Neural crest cell (in vitro differentiated cells): Measurements from ENCODE around the gene TIGD1. TPM values are rescaled to one million over a fixed set of nuclear protein-coding genes. Genes with fewer than 3 reads are reported as not detected.
A peak's percentile ranks its signal among the peaks of the same experiment; 100 is the strongest.
"Not testable (repeated sequence)": the region's sequence is repeated elsewhere in the genome, so short reads cannot be mapped to it uniquely, and the experiment has no call there.

Source experiments
- DNase-seq: peaks from one replicate; pipeline ENCODE4 v3.0.0; 2021; ENCODE audit warnings: low read depth, mixed read lengths, low spot score
- H3K27ac Mint-ChIP-seq: one replicate; pipeline ENCODE4 v1.8.0; 2021; ENCODE audit warnings: mild to moderate bottlenecking, mixed read lengths; ENCODE audit not compliant: unreplicated experiment
- H3K27me3 Mint-ChIP-seq: 2 replicates; pipeline ENCODE4 v1.8.0; 2021; ENCODE audit warnings: low read depth, mild to moderate bottlenecking, mixed read lengths
- H3K36me3 Mint-ChIP-seq: 2 replicates; pipeline ENCODE4 v1.8.0; 2021; ENCODE audit warnings: low read depth, mild to moderate bottlenecking, mixed read lengths
- H3K4me1 Mint-ChIP-seq: 2 replicates; pipeline ENCODE4 v1.8.0; 2021; ENCODE audit warnings: mixed read lengths
- H3K4me3 Mint-ChIP-seq: one replicate; pipeline ENCODE4 v1.8.0; 2021; ENCODE audit warnings: mild to moderate bottlenecking, mixed read lengths
- H3K9me3 Mint-ChIP-seq: 2 replicates; pipeline ENCODE4 v1.8.0; 2021; ENCODE audit warnings: mixed read lengths
- total RNA-seq: library from RNA; stranded (reverse); gene quantifications from 2 replicates; pipeline ENCODE4 v1.2.1, GENCODE V29; 2021
- TF ChIP-seq, protein P1 (sequence below): fragments of 200-600 bp; sonication (generic); conservative IDR thresholded peaks from 2 replicates; pipeline ENCODE4 v1.5.0; 2021; ENCODE audit warnings: antibody characterized with exemption, mild to moderate bottlenecking

The TIGD1 gene
- total RNA-seq, 1 donor from 2014 or later: 11.8 TPM

DNA sequence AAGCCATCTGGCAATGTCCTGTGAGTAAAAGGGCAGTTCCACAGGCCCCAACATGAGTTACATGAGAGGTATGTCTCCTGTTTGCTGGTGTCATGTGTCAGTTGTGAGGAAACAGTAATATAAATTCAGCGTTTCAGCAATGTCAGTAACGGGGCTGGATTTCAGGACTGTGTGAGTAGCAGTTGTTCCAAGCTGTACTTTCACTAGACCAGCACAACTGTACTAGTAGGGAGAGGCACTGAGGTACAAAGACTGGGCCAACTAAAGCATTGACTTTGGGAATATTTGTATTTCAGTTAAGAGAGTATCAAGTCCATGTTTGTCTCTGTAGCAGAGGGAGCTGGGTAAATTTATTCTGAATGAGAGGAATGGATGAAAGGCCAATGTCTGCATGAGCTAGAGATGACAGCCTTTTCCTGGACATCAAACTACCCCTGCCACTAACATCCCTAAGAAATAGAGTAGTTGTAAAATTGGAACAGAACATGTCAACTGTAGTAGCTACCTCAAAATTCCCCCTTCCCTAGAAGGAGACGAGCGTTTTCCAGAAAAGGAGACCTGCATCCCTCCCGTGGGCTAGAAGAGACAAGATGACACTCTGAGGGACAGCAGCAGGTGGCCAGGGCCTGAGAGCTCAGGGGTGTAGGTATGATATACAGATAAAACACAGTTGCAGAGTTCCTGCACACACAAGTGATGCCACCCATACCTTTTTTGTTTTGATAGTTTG, 24.5 kb upstream of the TIGD1 start:
- H3K27me3 Mint-ChIP-seq: no peaks in the 10 kb centered on the region
- H3K9me3 Mint-ChIP-seq: no peaks in the 10 kb centered on the region
- H3K4me1 Mint-ChIP-seq: peaks cover 37% of the 10 kb centered on the region
- TF ChIP-seq, protein P1, sequence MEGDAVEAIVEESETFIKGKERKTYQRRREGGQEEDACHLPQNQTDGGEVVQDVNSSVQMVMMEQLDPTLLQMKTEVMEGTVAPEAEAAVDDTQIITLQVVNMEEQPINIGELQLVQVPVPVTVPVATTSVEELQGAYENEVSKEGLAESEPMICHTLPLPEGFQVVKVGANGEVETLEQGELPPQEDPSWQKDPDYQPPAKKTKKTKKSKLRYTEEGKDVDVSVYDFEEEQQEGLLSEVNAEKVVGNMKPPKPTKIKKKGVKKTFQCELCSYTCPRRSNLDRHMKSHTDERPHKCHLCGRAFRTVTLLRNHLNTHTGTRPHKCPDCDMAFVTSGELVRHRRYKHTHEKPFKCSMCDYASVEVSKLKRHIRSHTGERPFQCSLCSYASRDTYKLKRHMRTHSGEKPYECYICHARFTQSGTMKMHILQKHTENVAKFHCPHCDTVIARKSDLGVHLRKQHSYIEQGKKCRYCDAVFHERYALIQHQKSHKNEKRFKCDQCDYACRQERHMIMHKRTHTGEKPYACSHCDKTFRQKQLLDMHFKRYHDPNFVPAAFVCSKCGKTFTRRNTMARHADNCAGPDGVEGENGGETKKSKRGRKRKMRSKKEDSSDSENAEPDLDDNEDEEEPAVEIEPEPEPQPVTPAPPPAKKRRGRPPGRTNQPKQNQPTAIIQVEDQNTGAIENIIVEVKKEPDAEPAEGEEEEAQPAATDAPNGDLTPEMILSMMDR: no peak
- no peak for DNase-seq
- peaks cover 9% of the 10 kb centered on the region for H3K36me3 Mint-ChIP-seq
- no peak overlapping the region for H3K4me3 Mint-ChIP-seq
- peak overlapping the region; percentile 83 for H3K27ac Mint-ChIP-seq

- peaks cover 10% of the 10 kb centered on the region for H3K36me3 Mint-ChIP-seq
- H3K27ac Mint-ChIP-seq: peak overlapping the region; percentile 38
- H3K27me3 Mint-ChIP-seq: no peaks in the 10 kb centered on the region
- DNase-seq: no peak
- peaks cover 37% of the 10 kb centered on the region for H3K4me1 Mint-ChIP-seq
- TF ChIP-seq, protein P1: no peak
- H3K4me3 Mint-ChIP-seq: no peak overlapping the region
- no peaks in the 10 kb centered on the region for H3K9me3 Mint-ChIP-seq
Measured at GRCh38 chr2:232573771-232574435, 23.5 kb upstream of the TIGD1 start.

- no peak for DNase-seq
- TF ChIP-seq, protein P1: no peak
- no peaks in the 10 kb centered on the region for H3K9me3 Mint-ChIP-seq
- H3K4me1 Mint-ChIP-seq: peaks cover 35% of the 10 kb centered on the region
- H3K27ac Mint-ChIP-seq: no peak overlapping the region
- no peaks in the 10 kb centered on the region for H3K27me3 Mint-ChIP-seq
- peaks cover 14% of the 10 kb centered on the region for H3K36me3 Mint-ChIP-seq
- H3K4me3 Mint-ChIP-seq: no peak overlapping the region
Measured at GRCh38 chr2:232573042-232573441, 22.7 kb upstream of the TIGD1 start.

DNA sequence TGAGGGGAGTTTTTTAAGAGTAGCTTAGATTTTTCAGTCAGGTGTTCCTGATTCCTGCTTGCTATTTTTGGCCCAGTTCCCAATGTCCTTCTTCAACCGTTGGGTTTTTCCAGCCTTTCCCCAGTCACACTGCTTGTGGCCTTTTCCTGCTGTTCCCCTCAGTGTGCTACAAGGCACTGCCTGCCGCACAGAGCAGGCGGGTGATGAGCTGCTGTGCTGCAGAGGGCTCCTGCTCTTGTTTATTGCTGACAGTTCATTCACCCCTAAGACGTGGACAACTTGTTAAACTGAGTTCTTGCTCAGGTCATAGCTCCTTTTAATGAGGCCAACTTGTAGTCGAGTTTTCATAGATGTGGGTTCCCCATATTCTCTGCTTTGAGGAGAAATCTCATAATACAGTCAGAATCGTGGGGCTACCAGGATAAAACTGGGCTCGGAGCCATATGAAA, 20.7 kb upstream of the TIGD1 start:
- DNase-seq: no peak
- no peak overlapping the region for H3K4me3 Mint-ChIP-seq
- TF ChIP-seq, protein P1: no peak
- peaks cover 17% of the 10 kb centered on the region for H3K36me3 Mint-ChIP-seq
- H3K27me3 Mint-ChIP-seq: no peaks in the 10 kb centered on the region
- no peaks in the 10 kb centered on the region for H3K9me3 Mint-ChIP-seq
- peak overlapping the region; percentile 45 for H3K27ac Mint-ChIP-seq
- H3K4me1 Mint-ChIP-seq: peaks cover 21% of the 10 kb centered on the region

DNA sequence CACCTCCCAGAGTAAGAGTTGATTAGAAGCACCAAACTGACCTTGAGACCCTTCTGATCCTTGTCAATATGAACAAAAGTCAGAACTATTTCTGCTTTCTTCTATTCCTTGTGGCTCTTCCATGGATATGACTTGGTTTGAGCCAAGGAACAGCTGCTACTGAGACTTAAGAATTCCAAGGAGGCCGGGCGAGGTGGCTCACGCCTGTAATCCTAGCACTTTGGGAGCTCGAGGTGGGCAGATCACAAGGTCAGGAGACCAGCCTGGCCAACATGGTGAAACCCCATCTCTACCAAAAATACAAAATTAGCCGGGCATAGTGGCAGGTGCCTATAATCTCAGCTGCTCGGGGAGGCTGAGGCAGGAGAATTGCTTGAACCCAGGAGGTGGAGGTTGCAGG, 20.1 kb upstream of the TIGD1 start:
- not testable (repeated sequence) for H3K27ac Mint-ChIP-seq, DNase-seq, H3K27me3 Mint-ChIP-seq, H3K9me3 Mint-ChIP-seq, H3K4me3 Mint-ChIP-seq
- H3K36me3 Mint-ChIP-seq: peaks cover 19% of the 10 kb centered on the region
- peaks cover 21% of the 10 kb centered on the region for H3K4me1 Mint-ChIP-seq

GRCh38 chr2:232569541-232569940, 19.2 kb upstream of the TIGD1 start:
- Mint-ChIP-seq H3K27me3 (no peaks in the 10 kb centered on the region), H3K27ac (no peak overlapping the region), H3K4me3 (no peak overlapping the region), H3K36me3 (peaks cover 19% of the 10 kb centered on the region), H3K9me3 (no peaks in the 10 kb centered on the region), H3K4me1 (peaks cover 19% of the 10 kb centered on the region)
- DNase-seq: no peak
- TF ChIP-seq, protein P1: no peak
